Superior temporal gyrus (tissue), 1 donor: ENCODE data around the gene VAT1L.
A peak's percentile ranks its signal among the peaks of the same experiment; 100 is the strongest.
"Not testable (repeated sequence)": the region's sequence is repeated elsewhere in the genome, so short reads cannot be mapped to it uniquely, and the experiment has no call there.

Experiments used
- DNase-seq: peaks from one replicate; pipeline ENCODE4 v3.0.0-alpha.2; 2016; ENCODE audit errors: extremely low spot score

VAT1L gene

DNA sequence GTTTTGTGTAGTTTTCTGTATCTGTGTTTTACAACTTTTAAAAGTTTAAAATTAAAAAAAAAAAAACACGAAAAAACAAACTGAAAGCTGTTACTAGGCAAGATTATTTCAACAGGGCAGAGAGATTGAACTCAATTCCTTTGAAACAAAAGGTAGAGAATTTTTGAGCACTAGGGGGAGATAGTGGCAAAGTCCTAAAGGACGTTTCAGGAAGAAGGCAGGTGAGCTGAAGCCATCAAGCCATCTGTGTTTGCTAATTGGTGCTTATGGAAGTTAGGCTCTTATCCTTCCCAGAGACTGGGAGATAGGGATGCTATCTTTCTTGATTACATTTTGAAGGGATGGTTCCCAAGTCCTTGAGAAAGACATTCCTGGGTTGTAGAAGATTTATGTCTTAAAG, 163.4 kb downstream of the VAT1L start:
- peak; percentile 29 for DNase-seq

DNA sequence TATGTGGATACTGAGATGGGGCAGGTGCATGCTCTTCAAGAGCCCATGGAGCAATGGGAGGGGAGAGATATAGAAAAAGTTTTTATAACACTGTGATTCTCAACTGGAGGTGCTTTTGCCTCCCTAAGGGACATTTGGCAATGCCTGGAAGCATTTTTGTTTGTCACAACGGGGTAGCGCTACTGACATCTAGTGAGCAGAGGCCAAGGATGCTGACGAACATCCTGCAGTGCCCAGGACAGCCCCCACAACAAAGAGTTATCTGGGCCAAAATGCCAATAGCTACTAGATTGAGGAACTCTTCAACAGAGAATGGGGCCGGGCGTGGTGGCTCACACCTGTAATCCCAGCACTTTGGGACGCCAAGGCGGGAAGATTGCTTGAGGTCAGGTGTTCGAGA, 166.8 kb downstream of the VAT1L start:
- no peak for DNase-seq

DNA sequence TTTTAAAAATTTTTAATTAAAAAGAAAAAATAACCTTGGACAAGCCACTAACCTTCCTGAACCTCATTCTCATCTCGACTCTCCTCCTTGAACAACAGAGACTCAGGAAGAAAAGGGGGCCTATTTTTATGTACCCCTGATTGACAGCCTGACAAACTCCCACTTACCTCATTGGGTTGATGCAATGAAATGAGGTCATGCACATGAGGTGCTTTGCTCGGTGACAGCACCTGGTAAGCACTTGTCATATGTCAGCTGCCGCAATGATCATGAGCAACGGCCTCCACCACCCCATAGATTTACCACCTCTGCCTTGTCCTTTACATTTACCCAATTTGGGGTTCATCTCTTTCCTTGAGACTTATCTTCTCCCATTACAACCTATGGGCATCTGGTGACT, 167.9 kb downstream of the VAT1L start:
- no peak for DNase-seq

DNA sequence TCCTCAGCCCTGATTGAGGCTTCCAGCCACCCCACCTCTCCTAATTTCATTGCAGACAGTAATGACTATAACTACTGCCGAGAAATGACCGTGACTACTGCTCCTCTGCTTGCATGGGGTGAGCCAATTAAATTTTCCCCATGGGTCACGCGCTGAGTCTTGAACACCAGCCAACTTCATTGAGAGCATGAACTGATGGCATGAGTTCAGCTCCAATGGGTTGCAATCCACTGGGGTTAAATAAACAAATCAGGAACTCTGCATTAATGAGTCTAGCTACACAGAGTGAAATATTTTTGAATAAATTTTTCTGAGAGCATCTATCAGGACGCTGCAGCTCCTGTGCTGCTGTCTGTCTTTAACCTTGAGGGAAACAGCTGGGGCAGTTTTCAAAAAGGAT, 172.4 kb downstream of the VAT1L start:
- no peak for DNase-seq

DNA sequence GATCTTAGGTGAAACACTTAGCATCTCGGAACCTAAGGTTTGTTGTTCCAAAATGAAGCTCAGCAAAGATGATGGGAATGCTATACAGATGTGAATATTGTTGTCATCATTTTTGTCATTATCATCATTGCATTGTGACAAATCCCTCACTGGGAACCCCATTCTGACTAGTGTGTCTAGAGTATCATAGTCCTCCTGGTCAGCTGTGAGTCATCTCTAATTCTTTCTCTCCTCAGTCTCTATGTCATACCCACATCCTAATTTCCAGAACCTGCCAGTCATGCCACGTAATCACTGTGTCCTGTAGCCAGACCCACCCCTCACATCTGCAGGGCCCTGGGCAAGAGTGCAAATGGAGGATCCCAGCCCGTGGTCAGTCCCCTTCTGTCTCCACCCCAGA, 173.4 kb downstream of the VAT1L start:
- DNase-seq = no peak

DNA sequence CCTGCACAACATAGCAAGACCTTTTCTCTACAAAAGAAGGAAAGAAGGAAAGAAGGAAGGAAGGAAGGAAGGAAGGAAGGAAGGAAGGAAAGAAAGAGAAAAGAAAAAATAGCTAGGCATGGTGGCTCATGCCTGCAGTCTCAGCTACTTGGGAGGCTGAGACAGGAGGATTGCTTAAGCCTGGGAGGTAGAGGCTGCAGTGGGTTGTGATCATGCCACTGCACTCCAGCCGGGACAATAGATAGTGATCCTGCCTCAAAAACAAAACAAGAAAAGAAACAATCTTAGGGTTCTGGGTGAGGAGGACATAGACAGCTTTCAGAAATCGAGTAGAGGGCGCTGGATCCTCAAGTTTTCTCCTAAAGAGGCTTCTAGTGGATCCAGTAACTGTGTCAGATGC, 174.3 kb downstream of the VAT1L start:
- no peak for DNase-seq

DNA sequence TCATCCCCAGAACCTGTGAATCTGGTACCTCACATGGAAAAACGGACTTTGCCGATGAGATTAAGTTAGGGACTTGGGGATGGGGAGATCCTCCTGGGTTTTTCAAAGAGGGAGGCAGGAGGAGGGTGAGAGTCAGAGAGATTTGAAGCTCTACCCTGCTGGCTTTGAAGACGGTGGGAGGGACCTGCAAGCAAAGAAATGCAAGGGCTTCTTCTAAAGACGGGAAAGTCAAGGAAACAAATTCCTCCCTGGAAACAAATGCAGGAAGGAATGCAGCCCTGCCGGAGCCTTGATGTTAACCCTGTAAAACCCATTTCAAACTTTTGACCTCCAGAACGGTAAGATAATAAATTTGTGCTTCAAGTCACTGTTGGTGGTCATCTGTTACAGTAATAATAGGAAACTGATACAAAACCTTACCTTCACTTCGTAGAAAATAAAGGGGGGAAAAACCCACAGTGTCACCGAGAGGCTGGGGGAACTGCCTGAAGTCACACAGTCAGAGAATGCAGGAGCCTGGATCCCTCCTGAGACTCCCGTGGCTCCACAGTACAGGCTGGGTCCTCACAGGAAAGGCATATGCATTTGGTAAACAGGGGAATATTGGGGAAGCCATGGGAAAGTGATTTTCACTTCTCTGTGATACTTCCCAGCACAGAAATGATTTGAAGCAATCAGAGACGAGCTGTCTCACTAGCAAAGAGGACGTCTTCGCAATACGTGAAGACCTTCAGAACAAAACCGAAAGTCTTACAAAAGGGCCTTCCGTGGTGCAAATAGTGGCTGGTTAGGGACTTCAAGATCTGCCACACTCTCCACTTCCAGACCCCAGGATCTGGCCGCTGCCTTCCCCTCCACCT, 175.1 kb downstream of the VAT1L start:
- no peak for DNase-seq

DNA sequence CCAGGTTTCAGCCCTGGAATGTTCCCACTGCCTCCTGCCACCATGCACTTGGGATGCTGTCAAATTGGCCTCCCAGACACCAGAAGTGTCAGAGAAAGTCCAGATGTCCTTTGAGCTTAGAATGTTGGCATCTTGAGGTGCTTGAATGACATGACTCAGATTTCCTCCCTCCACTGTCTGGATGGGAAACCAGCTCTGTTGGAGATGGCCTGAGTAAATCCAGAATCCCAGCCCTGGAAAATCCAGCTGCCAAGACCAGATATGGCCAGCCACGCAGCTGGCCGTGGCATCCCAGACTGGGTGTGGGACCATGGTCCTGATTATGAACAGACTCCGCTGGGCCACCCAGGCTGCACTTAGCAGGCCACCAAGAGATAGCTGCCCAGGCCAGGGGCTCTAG, 177.0 kb downstream of the VAT1L start:
- DNase-seq = no peak

DNA sequence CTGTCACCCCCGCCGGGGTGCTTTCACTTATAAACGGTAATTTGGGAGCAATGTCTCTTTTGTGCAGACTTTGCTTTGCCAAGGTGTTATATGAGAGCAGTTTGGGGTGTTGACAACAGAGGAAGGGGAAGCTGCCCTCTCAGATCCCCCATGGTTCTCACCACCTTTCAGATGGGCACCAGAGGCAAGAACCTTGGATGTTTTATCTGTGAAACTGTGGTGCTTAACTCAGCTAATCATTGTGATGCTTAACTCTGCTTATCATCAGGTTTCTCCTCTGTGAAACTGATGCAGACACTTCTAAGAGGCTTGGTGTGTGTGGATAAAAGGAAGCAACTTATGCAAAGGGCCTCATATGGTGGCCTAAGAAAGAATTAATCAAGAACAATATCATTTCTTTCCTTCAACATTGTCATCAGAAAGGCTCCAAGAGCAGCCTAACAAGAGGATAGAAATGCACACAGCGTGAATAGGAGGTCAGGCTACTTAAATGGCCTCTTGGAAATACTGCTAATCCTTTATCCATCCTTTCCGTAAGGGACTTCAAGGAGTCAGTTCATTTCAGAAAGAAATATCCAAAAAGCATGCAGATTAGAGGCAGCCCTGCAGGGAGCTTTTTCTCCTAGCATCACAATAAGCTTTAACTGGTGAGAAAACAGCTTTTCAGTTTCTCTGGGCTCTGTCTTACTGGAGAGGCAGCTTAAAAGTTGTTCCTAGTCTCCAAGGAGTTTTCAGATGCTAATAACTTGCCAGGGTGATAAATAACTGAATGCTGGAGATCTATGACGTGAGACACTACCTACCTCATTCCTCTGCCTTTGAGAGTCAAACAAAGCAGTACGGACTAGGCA, 178.9 kb downstream of the VAT1L start:
- no peak for DNase-seq

DNA sequence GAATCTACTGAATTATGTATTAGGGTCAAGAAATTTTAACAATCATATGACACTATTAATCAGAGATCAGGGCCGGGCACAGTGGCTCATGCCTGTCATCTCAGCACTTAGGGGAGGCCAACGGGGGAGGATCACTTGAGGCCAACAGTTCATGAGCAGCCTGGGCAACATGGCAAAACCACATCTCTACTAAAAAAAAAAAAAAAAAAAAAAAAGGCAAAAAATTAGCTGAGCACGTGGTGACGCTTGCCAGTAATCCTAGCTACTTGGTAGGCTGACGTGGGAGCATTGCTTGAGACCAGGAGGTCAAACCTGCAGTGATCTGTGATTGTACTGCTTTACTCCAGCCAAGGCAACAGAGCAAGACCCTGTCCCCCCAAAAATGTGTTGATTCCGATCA, 181.5 kb downstream of the VAT1L start:
- no peak for DNase-seq

DNA sequence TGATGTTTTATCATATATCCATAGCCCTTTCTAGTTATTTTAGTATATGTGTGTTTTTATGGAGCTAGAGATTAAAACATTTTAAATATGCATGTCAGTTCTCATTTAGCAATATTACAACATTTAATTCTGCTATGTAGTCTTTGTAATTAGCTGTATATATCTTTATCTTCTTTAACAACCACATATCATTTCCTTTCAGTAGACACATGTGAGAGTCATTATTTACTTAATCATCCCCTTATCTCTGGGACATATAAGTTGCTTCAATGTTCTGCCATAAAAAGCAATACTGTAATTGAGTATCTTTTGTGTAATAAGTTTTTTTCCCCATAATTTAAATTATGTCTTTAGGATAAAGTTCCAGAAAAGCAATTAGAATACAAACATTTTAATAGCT, 182.0 kb downstream of the VAT1L start:
- DNase-seq = no peak

DNA sequence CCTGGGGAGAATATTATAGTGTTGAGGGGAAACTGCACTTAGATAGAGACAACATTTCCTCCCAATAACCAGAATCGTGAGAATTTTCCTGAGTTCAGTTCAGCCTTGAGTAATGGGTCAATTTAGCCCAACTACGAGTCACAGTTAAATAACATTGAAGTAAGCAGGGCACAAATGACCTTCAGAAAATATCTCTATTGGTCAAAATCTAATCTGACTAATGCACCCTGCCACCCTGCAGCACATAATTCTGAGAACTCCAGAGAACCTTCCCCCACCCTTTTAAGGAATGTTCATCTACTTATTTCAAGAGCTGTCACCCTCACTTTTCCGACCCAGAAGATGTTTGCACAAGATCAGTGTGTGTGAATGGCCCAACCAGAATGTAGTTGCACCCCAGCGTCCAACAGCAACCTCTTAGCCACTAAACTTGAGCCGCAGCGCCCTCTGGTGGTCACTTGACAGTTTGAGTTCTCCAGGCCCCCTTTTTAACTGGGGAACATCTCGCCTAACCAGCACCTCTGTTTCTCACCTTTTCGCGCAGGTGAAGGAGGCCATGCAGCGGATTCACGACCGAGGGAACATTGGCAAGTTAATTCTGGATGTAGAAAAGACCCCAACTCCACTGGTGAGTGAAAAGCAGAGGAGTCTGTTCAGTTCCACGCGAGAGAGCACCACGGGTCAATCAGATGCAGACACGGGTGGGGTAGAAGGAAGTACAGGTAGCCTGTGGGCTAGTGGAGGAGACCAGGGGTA, 183.1 kb downstream of the VAT1L start:
- DNase-seq = peak; percentile 95

DNA sequence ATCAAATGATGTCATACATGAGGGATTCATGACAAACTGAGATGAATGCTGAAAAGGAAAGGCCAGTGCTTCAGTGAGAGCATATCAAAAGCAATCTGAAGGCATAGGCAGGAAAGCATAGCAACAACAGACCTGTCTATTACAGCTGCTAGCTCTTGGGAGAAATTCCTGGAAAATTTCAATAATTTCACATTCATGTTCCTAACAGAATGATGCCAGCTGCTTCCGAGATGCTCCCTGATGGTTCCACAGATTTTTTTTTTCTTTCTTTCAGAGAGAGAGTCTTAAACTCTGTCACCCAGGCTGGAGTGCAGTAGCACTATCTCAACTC, 183.7 kb downstream of the VAT1L start:
- DNase-seq = no peak

DNA sequence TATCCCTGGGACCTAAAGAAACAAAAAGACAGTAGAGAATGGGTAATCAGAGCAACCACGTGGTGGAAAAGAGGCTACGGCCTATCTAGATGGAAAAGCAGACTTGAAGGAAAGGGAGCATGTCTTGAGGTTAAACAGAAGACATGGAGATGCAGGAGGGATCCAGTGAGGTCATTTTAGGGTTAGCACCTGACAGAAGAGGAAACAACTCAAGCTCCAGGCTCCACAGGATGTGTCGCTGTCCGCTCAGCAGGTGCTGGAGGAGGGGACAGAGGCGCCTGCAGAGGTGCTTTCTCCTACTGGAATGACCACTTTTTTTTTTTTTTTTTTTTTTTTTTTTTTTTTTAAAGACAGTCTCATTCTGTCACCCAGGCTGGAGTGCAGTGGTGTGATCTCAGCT, 186.5 kb downstream of the VAT1L start:
- no peak for DNase-seq

DNA sequence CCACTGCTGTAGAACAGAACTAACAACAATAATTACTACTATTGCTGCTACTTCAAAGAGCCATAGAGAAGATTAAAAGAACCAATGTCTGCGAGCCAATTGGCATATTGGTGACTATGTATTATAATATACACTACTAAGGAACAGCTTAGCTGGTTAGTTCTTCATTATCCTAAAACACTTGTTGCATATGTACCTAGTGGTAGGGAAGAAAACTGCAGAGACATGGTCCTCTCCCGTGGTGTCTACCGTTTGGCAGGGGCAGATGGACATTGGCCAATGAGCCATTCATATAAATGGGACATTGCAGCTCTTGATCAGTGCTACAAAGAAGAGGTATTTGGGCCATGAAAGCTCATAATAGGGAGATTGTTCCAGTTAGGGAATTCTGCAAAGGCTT, 187.6 kb downstream of the VAT1L start:
- DNase-seq = no peak

DNA sequence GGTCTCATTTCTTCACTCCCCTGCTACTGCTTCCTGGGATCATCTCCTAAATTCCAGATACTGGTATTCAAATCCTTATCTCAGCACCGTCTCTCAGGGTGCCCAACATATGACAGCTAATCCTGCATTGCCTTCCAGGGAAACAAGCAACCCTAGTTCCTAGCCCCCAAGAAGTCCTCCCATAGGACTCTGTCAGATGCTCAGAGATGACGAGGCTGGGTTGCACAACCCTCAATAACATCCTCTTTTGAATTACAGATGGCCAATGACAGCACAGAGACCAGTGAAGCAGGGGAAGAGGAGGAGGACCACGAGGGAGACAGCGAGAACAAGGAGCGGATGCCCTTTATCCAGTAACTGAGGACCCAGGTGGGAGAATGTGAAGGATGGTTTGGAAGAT, 189.0 kb downstream of the VAT1L start:
- DNase-seq = no peak

DNA sequence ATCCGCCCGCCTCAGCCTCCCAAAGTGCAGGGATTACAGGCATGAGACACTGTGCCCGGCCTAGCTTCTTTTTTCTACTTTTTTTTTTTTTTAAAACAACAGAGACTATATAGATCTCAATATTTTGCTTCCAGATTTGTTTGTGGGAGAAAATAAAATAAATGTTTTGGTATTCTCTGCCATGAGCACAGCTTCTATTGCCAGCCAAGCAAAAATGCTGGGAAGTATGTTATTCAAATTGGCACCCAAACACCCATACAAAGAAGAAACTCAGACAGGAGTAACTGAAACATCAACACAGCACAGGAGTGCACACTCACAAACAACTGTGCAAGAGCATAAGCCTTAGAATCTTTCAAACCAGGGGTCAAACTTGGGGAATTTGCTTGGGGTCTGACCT, 196.7 kb downstream of the VAT1L start:
- no peak for DNase-seq

DNA sequence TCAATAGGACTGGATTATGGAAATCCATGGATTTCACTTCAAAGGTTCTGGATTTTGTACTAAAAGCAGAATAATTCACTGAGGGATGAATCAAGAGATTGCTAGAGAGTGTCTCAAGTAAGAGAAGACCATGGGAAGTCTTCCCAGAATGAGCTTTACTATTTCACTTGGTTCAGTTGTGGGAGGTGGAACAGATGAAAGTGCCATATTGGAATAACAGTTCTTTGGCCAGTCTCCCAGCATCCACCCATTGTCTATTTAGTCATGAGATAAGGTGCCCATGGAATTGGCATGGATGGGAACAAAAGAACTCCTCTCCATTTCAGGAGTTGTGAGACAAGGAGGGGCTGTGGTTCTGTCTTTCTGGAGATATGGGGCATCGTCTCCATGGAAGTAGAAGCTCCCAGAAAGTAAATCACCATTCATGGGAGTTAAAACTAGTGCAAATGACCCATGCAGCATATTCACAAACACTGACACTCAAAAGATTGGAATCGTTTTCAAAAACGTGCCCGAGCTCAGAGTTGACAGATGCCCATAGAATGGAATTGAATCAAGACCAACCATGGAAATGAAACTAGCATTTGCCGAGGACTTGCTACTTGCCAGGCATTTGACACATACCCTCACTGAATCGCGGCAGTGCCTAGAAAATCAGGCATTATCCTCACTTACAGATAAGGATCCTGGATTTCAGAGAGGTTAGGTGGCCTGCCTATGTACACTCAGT, 197.8 kb downstream of the VAT1L start:
- DNase-seq = peak; percentile 69

DNA sequence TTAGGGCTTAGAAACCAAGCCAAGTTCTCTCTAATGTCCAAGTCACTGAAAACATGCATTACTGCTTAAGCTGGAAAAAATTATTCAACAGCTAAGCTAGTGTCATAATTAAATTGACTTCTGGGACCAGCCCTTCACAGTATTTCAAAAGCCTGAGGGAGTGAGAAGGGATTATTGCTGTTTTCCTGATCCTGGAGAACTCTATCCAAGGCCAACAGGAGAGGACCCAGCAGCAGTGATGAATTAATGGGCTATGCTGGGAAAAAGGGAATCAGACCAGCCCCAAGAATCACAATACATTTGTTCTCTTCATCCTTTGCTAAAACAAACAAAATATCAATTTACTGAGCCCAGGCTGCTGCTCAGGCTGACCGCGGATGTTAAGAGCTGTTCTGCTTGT, 199.4 kb downstream of the VAT1L start:
- DNase-seq = no peak

DNA sequence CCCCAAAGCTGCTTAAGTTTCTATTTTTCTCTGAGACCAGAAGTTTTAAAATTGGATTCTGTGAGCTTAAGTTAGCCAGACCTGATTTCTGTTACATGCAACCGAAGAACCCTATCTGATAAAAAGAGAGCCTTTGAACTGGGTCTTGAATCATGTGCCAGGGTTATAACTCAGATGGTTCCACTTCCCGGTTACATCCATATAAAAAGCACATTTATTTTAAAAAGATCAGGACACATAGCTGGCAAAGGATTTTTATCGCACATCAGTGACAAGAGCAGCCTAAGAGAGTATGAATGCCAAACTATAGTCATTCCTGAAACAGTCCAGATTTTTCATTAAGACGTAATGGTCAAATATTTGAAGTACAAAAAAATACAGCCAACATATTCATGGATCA, 201.5 kb downstream of the VAT1L start:
- DNase-seq = no peak

DNA sequence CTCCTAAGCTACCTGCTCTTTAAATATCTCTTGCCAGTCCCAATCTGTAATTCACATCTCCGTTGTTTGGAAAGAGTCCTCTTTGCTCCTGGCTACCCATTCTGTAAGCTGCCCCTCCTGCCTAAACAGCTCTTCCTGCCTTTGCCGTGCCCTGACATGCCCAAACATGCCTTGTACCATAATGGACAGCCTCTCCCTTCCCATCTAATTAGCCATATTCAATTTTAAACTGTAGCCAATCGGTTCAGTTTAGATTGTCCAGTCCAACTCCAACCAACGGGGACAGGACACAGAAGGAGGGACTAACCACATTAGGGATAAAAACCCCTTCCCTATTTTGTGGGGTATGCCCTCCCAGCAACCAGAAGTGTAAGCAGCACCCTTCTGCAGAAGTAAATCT, 203.3 kb downstream of the VAT1L start:
- DNase-seq = no peak

DNA sequence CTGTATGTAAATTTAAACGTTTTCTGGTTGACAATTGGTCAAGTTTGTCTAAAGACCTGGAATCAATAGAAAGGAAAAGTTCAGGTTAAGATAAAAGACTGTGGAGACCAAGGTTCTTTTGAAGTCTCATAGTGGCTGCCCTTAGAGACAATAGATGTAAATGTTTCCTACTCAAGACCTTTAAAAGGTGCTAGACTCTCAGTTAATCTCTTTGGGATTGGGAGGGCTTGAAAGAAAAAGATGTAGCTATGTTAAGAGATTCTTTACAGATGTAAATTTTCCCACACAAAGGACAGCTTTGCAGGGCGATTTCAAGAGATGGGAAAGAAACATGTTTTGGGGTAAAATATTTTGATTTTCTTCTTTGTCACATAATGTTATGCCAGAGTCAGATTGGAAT, 204.0 kb downstream of the VAT1L start:
- DNase-seq = not testable (repeated sequence)
